HUDEP-2 (cell line): ENCODE measurements around the gene CCDC12.
"Not testable (repeated sequence)": the region's sequence is repeated elsewhere in the genome, so short reads cannot be mapped to it uniquely, and the experiment has no call there.

Source experiments
- DNase-seq, 76 experiments: peaks; one replicate each; lab custom pipeline; 2025; ENCODE audit not compliant: unreplicated experiment in 76 of 76; lab: John Stamatoyannopoulos, UW

The CCDC12 gene

DNA sequence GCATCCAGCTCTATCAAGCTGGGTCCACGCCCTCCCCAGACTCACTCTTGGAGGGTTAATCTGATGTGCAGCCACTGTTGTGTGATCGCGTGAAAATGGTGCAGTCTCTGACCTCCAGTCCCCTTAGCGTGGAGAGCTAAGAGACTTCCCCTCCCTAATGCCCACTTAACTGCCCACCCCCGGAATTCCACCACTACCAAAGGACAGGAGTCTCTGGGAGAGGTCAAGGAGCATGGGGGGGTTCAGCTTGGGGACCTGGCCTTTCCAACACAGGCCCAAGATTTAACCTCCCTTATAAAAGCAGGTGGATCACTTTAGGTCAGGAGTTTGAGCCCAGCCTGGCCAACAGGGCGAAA lies 48.8 kb downstream of the CCDC12 start:
- no peak for DNase-seq

DNA sequence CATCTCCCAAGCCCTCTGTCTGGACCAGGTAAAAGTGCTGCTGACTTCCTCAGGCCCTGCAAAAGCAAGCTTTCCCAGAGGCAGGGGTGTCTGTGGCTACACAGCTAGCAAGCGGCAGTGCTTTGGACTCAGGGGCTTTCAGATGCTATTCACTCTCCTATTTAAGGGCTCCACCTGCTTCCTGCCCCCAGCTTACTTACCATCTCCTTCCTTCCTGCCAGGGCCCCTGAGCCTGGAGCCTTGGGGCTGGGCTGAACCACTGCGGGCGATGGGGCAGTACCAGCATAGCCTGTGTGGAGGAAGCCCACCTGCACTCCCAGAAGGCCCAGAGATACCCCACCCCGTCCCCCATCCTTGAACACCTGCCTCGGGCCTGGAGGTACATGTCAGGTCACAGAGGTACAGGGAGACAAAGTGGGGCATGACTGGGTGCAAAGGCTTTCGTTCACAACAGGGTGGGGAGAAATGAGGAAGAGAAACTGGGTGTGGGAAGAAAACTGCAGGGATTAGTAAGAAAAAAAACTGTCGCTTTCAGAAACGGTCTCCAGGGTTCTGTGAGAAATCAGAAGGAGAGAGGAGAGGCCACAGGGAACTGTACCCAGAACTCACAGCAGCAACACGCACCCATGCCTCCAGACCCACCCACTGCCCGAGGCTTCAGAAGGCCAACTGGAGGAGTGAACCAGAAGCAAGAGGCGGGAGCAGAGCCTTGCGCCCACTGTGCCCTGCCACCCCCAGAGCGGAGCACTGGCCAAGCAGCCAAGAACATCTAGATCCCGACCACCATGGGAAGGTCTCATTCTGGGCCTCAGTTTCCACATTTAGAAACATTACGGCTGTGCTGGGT lies 49.5 kb downstream of the CCDC12 start:
- no peak for DNase-seq

DNA sequence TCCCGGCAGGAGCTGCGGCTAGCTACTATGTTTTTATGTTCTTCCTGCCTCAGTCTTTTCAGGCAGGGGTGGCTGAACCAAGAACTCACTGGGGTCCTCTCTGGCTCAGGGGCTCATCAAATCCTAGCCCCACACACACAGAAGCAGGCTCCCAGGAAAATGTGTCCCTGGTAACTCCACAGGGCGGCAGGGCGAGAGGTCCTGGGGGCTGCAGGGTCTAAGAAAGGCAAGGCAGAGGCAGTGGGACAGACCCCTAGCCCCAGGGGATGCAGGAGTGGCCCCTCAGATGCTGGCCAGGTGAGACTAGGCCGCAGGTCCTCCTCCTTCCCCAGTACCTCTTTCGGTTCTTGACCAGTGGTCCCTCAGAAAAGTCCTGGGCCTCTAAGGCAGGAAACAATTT lies 50.1 kb downstream of the CCDC12 start:
- DNase-seq: no peak

- DNase-seq: no peak
Observed at GRCh38 chr3:46926039-46926438, 50.5 kb downstream of the CCDC12 start.

DNA sequence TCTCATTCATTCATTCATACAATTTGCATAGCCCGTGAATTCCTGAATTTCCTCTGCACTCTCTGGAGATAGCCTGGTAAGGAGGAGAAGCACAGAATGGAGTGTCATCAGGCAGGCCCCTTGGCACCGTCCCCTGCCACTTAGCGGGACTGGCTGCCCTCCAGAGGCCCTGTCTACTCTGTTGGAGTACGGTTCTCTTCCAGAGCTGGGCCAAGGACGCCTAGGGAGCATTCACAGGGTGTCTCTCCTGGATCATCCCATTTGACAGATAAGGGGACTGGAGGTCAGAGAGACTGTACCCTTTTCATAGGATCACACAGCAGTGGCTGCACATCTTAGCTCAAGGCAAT lies 51.0 kb downstream of the CCDC12 start:
- DNase-seq: no peak

DNA sequence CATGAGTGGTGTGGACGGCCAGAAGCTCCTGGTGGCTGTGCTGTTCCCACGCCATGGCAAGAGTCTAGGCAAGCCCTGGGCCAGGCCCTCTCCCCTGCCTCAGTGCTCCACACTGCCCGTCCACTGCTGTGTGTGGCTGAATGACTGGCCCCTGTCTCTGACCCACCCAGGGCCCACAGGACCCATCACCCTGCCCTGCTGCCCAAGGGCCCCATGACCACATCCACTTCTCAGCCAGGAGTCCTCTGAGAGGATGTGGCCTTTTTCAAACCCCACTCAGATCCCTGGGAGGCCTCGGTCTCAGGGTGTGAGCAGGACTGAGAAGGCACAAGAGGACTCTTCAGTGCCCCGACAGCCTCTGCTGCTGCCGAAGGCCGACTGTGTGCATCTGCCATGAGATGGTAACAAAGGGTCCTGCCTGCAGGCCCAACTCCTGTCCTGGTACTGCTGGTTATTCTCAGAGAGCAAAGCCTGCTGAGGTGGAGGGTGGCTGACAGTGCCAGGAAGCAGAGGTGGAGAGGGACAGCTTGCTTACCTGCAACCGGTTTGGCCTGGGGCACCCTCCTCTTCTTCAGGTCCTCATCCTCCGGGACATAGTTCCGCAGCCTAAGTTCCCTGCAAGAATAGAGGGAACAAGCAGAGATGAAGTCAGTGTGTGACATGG lies 51.5 kb downstream of the CCDC12 start:
- no peak for DNase-seq

DNA sequence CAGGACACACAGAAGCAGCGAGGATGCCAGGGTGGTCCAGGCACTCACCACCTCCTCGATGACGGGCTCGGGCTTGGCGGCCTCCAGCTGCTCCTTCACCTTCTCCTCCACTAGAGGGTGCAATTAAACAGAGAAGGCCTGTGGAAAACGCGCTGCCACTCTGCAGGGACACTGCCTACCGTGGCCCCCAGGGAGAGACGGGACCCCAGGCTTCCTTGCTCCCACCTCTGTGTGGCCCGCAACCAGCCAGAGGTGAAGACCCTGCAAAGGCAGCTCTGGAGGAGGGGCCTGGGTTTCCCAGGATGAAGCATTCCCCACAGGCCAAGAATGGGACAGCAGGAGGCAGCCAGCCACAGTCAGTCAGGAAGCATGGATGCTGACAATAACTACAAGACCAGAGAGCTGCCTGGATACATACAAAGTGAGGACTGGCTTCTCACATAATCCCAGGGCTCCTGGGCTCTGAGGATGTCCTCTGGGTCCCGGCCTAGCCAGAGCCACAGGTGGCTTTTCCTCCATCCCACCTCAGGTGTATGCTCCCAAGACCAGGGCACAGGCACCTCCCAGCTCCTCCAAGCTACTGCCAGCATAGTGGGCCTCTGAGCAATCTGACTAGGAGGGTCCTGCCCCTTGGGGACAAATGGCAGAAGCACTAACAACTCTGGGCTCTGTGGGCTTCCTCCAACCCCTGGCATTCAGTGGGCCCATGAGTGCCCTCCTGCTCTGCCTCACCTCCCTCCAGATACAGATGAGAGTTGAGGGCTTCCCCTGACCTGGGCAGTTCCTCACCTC lies 52.8 kb downstream of the CCDC12 start:
- peak in 32 of 76 experiments; percentile 9 to 53 (median 28) for DNase-seq

DNA sequence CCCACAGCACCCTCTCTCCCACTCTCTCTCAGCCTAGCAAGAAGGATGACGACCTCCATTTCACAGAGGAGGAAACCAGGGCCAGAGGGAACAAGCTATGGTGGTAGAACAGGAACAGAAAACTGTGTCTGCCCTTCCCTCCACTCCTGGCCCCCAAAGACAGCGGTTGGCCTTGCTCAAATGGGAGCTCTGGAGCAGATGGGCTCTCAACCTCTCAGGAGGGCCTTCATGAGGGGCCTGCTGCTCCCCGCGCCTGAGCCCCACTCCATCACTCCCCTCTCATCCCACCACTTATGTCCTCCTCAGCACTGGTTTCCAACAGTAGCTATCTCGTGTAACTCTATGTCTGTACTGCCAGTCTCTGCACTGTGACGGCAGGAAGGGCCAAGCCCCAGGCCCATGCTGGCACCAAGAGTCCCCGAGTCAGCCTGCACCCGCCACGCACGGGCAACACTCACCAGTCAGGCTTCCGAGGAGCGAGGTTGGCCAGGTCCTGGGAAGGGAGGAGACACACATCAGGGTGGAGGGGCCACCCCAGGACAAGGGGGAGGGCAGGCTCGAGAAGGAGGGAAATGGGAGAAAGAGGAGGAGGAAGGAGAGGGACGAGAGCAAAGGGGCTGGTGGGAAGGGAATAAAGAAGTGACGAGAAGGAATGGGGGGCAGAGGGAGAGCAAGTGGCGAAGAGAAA lies 53.5 kb downstream of the CCDC12 start:
- DNase-seq: no peak

GRCh38 chr3:46922426-46922825 lies 54.1 kb downstream of the CCDC12 start:
- no peak for DNase-seq

- DNase-seq: no peak
Observed at GRCh38 chr3:46921871-46922271, 54.7 kb downstream of the CCDC12 start.

DNA sequence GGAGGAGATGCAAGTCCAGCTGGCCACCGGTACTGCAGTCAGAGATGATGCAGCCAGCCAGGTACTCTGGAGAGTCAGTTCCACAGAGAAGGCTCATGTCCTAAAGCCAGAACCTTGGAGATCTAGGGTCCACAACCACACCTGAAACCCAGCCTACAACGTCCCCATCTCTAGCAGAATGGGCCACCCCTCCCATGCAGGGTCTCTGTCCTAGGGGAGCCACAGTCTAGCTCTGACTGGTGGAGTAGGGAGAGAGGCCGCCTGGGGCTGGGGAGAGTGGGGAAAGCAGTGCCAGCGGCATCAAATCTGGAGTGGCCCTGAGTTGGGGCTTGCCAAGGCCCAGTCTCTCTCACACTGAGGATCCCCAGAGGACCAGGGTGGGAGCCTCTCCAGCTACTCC lies 55.5 kb downstream of the CCDC12 start:
- DNase-seq: no peak

DNA sequence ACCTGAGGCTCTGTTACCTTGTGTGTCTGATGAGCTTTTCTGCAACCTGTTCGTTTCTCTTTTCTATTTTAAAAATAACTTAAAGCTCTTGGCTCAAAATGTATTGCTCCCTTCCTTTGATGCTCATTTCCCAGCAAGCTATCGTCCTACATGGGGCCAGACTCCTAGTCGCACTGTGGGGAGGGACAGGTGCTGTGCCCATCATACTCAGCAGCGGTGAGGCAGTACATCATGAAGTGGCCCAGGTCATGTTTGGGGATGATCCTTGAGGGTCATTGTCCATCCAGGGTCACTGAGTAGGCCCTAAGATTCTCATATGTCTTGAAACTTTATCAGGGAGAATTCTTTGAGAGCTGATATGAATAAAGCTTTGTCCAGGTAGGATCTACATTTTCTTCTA lies 57.9 kb downstream of the CCDC12 start:
- DNase-seq: no peak

GRCh38 chr3:46918202-46918601 lies 58.3 kb downstream of the CCDC12 start:
- DNase-seq: no peak

DNA sequence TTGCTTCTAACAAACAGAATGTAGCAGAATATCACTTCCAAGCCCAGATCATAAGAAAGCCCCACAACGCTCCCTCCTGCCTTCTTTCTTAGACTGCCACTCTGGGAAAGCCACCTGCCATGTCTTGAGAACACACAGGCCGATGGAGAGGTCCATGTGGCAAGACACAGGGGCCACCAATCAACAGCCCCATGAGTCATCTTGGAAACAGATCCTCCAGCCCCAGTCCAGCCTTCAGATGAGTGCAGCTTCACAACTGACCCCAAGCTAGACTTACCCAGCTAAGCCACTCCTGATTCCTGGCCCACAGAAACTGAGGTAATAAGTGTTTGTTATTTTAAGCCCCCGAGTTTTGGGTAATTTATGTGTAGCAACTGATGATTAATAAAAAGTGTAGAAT lies 59.3 kb downstream of the CCDC12 start:
- DNase-seq: no peak

DNA sequence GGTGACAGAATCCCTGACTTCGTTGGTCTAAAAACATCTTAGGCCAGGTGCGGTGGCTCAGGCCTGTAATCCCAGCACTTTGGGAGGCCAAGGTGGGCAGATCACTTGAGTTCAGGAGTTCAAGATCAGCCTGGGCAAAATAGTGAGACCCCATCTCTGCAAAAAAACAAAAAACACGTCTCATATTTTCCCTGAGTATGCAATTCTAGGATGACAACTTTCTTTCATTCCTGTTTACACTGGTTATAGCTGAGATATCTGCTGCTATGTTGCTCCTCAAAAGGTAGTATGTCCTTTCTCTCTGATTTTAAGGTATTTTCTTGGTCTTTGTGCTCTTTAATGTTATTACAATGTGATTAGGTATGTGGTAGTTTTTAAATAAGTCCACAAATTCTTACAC lies 59.7 kb downstream of the CCDC12 start:
- no peak for DNase-seq

- no peak for DNase-seq
Observed at GRCh38 chr3:46916278-46916677, 60.3 kb downstream of the CCDC12 start.

- DNase-seq: no peak
Observed at GRCh38 chr3:46915297-46915822, 61.2 kb downstream of the CCDC12 start.

- no peak for DNase-seq
Observed at GRCh38 chr3:46914849-46915248, 61.7 kb downstream of the CCDC12 start.

GRCh38 chr3:46913644-46914043 lies 62.9 kb downstream of the CCDC12 start:
- DNase-seq: no peak

- no peak for DNase-seq
Observed at GRCh38 chr3:46912986-46913385, 63.6 kb downstream of the CCDC12 start.

DNA sequence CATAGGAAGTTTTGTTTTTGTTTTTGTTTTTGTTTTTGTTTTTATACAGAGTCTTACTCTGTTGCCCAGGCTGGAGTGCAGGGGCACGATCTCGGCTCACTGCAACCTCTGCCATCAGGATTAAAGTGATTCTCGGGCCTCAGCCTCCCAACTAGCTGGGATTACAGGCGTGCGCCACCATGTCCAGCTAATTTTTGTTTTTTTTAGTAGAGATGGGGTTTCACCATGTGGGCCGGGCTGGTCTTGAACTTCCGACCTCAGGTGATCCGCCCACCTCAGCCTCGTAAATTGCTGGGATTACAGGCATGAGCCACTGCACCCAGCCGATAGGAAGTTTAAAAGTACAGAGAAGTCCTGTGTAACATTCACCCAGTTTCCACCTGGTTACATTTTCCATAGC lies 65.6 kb downstream of the CCDC12 start:
- not testable (repeated sequence) for DNase-seq
